22Rv1 (cell line): Measurements from ENCODE around the gene PLEKHN1.
A peak's percentile ranks its signal among the peaks of the same experiment; 100 is the strongest.
"Not testable (repeated sequence)": the region's sequence is repeated elsewhere in the genome, so short reads cannot be mapped to it uniquely, and the experiment has no call there.

ENCODE experiments used
- H3K27ac ChIP-seq: fragments of 450-650 bp; 2 replicates; pipeline ENCODE4 v1.5.1; 2017
- ZFX ChIP-seq: fragments of 450-650 bp; IDR thresholded peaks from 2 replicates; pipeline ENCODE4 v1.6.1; 2017; ENCODE audit warnings: antibody characterized with exemption, borderline replicate concordance
- TF ChIP-seq, protein P1 (sequence below): fragments of 450-650 bp; IDR thresholded peaks from 2 replicates; pipeline ENCODE4 v1.5.1; 2017; ENCODE audit warnings: mild to moderate bottlenecking

The PLEKHN1 gene

DNA sequence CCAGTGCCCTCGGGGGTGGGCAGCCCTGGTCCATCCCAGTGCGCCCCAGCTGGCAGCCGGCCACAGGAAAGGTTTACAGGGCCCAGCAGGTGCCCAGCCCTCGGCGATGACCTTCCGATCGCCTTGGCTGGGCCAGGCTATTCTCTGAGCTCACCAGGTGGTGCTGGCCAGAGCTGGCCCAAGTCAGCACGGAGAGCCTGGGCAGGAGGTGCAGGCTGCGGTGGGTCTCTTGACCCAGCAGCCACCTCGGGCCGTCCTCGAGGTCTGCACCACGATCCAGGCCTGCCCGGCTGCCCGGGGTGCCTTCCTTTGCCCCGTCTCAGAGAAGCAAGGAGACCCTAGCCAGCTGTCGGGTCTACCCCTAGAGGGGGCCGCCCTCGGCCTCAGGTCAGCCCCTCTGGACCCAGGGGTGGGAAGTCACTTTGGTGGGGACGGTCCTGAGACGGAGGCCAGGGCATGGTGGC, 15.2 kb downstream of the PLEKHN1 start:
- H3K27ac ChIP-seq, result no peak overlapping the region
- TF ChIP-seq, protein P1, sequence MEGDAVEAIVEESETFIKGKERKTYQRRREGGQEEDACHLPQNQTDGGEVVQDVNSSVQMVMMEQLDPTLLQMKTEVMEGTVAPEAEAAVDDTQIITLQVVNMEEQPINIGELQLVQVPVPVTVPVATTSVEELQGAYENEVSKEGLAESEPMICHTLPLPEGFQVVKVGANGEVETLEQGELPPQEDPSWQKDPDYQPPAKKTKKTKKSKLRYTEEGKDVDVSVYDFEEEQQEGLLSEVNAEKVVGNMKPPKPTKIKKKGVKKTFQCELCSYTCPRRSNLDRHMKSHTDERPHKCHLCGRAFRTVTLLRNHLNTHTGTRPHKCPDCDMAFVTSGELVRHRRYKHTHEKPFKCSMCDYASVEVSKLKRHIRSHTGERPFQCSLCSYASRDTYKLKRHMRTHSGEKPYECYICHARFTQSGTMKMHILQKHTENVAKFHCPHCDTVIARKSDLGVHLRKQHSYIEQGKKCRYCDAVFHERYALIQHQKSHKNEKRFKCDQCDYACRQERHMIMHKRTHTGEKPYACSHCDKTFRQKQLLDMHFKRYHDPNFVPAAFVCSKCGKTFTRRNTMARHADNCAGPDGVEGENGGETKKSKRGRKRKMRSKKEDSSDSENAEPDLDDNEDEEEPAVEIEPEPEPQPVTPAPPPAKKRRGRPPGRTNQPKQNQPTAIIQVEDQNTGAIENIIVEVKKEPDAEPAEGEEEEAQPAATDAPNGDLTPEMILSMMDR, result no peak
- TF ChIP-seq ZFX, result no peak

DNA sequence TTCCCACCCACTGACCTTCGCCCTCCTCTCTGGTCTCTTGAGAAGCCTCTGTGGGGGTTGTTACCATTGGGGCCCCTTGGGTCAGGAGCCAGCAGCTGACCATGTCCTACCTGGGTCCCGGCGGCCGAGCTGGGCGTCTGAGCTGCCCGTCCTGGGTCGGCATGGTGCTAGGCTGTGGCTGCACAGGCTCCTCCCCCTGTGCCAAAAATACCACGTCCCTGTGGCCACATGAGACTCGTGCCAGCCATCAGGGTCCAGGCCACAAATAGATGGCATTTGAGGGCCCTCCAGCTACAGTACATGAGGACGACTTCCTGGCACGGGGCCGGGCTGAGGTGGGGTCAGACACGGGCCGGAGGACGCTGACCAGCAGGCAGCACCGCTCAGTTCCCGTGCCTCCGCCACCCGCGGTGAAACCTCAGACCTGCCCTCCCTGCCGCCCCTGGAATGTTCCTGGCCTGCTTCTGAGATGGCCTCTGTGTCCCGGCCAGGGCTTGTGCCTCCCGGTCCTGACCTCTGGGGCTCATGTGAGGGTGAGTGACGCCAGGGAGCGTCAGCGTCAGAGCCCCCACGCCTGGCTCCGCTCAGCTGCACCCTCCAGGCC, 15.8 kb downstream of the PLEKHN1 start, which contains the start of gene PERM1:
Gene PERM1 (minus strand): TSS at position 139 of the 604 bp plus-strand sequence. CDS start 1,064 bp downstream, outside the sequence.
- no peak for TF ChIP-seq ZFX
- TF ChIP-seq, protein P1, result no peak
- no peak within 1 kb of the TSS for H3K27ac ChIP-seq

DNA sequence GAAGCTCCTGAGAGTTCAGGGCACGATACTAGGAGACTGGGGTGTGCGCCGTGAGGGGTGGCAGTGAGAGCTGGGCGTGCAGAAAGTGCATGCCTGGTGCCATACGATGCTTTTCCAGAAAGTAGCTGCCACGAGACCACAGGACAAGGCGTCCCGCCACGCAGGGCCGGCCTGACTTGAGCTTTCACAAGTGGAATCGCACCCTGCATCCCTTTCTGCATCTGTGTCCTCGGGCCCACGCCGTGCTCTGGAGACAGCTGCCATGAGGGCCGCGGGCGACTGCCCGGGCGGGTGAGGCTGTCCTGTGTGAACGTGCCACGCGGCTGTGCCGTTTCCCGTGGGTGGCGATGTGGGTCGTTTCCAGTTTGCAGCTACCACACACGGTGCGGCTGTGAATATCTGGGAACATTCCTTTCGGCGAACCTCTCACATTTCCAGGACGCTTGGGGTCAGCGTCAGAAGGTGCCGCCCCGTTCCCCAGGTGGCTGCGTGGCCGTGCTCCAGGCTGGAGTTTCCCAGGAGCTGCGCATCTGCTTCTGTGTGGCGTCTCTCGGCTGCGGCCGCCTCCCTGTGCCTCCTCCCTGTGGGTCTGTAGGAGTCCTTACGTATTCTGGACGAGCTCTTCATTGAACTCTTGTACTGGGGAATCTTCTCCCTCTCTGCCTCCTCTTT, 16.6 kb downstream of the PLEKHN1 start:
- no peak for TF ChIP-seq ZFX
- TF ChIP-seq, protein P1, result no peak
- no peak overlapping the region for H3K27ac ChIP-seq

DNA sequence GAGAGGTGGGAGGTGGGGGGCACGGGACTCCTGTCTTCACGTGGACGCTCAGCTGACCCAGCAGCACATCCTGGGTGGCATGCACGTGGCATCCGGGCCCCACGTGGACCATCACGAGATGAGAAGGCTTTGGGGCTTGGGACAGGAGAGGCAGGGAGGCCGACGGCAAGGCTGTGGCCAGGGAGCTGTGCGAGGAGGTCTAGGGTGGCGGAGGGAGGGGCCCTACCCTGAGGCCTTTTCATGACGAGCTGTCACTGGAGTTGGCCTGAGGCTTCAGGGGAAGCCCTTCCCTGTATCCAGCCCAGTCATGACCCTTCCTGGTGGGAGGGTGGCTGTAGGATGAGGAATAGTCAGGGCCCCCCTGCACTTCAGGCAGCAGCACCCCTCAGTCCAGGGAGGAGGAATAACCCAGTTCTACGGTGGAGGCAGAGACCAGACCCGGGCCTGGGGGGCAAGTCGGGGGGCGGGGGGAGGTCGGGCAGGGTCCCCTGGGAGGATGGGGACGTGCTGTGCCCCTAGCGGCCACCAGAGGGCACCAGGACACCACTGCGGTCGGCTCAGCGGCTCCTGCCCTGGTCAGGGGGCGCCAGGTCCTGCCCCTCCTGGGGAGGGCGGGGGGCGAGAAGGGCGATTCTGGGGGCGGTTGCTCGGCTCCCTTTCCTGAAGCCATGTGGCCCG, 17.7 kb downstream of the PLEKHN1 start:
- no peak overlapping the region for H3K27ac ChIP-seq
- TF ChIP-seq, protein P1, result peak; percentile 93
- TF ChIP-seq ZFX, result no peak

DNA sequence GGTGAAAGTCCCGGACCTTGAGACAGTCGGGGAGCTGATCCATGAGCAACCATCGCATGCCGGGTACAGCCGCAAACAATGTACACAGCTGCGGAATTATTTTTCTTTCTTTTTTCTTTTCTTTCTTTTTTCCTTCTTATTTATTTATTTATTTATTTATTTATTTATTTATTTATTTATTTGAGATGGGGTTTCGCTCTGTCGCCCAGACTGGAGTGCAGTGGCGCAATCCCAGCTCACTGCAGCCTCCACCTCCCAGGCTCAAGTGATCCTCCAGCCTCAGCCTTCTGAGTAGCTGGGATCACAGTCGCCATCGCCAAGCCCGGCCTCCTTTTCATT, 18.2 kb downstream of the PLEKHN1 start:
- no peak for TF ChIP-seq ZFX
- TF ChIP-seq, protein P1, result peak; percentile 20
- no peak overlapping the region for H3K27ac ChIP-seq

DNA sequence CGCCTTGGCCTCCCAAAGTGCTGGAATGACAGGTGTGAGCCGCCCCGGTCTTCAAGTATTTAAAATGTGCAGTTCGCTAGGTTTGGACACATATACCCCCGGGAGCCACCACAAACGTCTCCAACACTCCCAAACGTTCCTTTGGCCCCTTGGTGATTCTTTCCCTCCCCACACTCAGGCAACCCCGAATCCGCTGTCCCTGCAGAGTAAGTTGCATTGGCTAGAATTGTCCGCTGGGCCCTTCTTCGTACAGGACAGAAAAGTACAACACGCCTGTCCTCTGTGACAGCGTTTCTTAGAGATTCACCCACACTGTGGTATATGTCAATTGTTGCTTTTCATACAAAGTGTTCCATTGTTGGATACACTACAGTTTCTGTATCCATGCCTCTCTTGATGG, 18.8 kb downstream of the PLEKHN1 start:
- no peak overlapping the region for H3K27ac ChIP-seq
- TF ChIP-seq, protein P1, result no peak
- TF ChIP-seq ZFX, result no peak

DNA sequence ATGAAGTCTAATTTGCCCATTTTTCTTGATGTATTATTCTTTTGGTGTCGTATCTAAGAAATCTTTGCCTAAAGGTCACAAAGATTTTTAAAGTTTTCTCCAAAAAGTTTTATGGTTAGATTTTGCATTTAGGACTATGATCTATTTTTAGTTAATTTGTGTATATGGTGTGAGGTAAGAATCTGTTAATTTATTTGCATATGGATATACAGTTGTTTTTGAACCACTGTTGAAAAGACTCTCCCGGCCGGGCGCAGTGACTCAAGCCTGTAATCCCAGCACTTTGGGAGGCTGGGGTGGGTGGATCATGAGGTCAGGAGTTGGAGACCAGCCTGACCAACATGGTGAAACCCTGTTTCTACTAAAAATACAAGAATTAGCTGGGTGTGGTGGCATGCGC, 21.8 kb downstream of the PLEKHN1 start:
- H3K27ac ChIP-seq, result not testable (repeated sequence)

DNA sequence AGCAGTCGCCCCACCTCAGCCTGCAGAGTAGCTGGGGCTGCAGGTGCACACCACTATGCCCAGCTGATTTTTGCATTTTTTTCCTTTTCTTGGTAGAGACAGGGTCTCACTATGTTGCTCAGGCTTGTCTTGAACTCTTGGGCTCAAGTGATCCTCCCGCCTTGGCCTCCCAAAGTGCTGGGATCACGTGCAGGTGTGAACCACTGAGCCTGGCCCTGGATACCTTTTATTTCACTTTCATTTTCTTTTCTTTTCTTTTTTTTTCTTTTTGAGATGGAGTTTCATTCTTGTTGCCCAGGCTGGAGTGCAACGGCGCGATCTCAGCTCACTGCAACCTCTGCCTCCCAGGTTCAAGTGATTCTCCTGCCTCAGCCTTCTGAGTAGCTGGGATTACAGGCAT, 25.0 kb downstream of the PLEKHN1 start:
- H3K27ac ChIP-seq, result not testable (repeated sequence)
